PC-9 (cell line): ENCODE data around the gene IQSEC1.

ENCODE experiments used
- CTCF ChIP-seq: fragments of 200-600 bp; sonication (generic); conservative IDR thresholded peaks from 2 replicates; pipeline ENCODE4 v1.6.1; 2017; ENCODE audit warnings: mixed run types, antibody characterized with exemption, mild to moderate bottlenecking, moderate library complexity
- EZH2 ChIP-seq: fragments of 200-600 bp; sonication (generic); IDR thresholded peaks from 2 replicates; pipeline ENCODE4 v1.8.0; 2017; ENCODE audit warnings: antibody characterized with exemption, low read depth

GRCh38 chr3:12891391-12891984 is 181.7 kb downstream of the IQSEC1 start:
- TF ChIP-seq EZH2 (no peak), CTCF (no peak)
